ENCODE results near the gene TIMM13. TPM values are rescaled to one million over a fixed set of nuclear protein-coding genes. Genes with fewer than 3 reads are reported as not detected.
A peak's percentile ranks its signal among the peaks of the same experiment; 100 is the strongest.
"Not testable (repeated sequence)": the region's sequence is repeated elsewhere in the genome, so short reads cannot be mapped to it uniquely, and the experiment has no call there.

The TIMM13 gene
- total RNA-seq, 5 donors from 2014 or later (not counting 1 experiment from before 2014, with no cell fraction given) = 22.4 to 50.9 (median 33.7) TPM

DNA sequence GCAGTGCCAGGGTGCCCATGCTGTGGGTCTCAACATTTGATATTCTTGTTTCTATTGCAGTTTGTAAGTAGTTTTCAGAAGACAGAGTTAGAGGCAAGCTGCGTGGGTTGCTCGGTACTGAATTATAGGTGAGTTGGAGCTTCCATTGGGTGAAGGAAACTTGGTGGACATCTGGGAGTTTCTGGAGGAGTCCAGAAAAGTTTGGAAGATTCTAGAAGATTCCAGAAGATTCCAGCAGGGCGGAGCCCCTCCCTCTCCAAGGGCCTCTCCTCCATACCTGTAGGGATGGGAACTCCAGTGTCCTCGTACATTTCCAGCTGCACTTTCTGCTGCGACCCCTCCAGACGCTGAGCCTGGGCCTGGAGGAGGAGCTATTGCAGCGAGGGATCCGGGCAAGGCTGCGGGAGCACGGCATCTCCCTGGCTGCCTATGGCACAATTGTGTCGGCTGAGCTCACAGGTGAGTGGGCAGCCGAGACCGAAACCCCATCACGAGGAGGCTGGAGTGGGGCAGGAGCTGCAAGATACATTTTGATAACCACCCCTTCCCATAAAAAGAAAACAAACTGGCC is 28.6 kb downstream of the TIMM13 start:
- no peak for ATAC-seq (replicated peaks in 1 of 4)
- H3K27me3 ChIP-seq (replicated peaks in 1 of 2; ENCODE audit: control insufficient read depth in 2 of 2, extremely low read depth in 1 of 2, insufficient read depth in 2 of 2, low read length in 1 of 2) = peaks cover 0 to 19% of the 10 kb centered on the region in 2 experiments
- no peaks in the 10 kb centered on the region for H3K36me3 Mint-ChIP-seq
- no peaks in the 10 kb centered on the region for H3K4me1 Mint-ChIP-seq
- no peaks in the 10 kb centered on the region for H3K27me3 Mint-ChIP-seq
- no peak overlapping the region for H3K4me3 Mint-ChIP-seq
- ChIA-PET CTCF (interaction anchor here in 1 of 2 donors (0.6 kb wide), 1 partner anchor 1795 kb away, joined by 4 read pairs; no protein-coding TSS in a partner anchor), POLR2A (no interaction called here)
- DNase-seq = no peak
- no peaks in the 10 kb centered on the region for H3K9me3 Mint-ChIP-seq
- no peaks in the 10 kb centered on the region for H3K9me3 ChIP-seq
- no peak overlapping the region for H3K27ac ChIP-seq (ENCODE audit: low read length)
- H3K36me3 ChIP-seq (ENCODE audit: control insufficient read depth in 2 of 2, extremely low read depth in 1 of 2, insufficient read depth in 1 of 2, low read length in 1 of 2) = no peaks in the 10 kb centered on the region
- WGBS (ENCODE audit: insufficient coverage) = 92% methylated on average over 10 of the region's 14 CpGs
- H3K4me3 ChIP-seq (ENCODE audit: control insufficient read depth in 1 of 2, extremely low read depth in 1 of 2, low read length in 1 of 2) = no peak overlapping the region
- H3K4me1 ChIP-seq (ENCODE audit: control insufficient read depth in 1 of 2, extremely low read depth in 1 of 2, insufficient read depth in 2 of 2, low read length in 2 of 2) = peaks cover 0 to 7% of the 10 kb centered on the region in 2 experiments
- H3K27ac Mint-ChIP-seq = no peak overlapping the region

DNA sequence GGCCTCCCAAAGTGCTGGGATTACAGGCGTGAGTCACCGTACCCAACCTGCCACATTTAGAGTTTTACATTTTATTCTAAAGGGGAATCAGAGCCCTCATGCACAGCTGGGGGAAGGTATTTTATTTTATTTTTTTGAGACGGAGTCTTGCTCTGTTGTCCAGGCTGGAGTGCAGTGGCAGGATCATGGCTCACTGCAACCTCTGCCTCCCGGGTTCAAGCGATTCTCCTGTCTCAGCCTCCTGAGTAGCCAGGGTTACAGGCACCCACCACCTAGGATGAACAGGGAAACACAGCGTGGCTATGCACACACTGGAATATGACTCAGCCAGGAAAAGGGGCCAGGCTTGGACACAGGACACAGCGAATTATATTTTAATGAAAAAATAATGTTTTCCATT is 30.2 kb downstream of the TIMM13 start:
- H3K27ac ChIP-seq (ENCODE audit: low read length); H3K4me3 Mint-ChIP-seq; H3K4me1 Mint-ChIP-seq; DNase-seq; H3K36me3 ChIP-seq (ENCODE audit: control insufficient read depth in 2 of 2, extremely low read depth in 1 of 2, insufficient read depth in 1 of 2, low read length in 1 of 2); POLR2A ChIA-PET; H3K27ac Mint-ChIP-seq; H3K4me3 ChIP-seq (ENCODE audit: control insufficient read depth in 1 of 2, extremely low read depth in 1 of 2, low read length in 1 of 2); H3K9me3 ChIP-seq; ATAC-seq (replicated peaks in 1 of 4); H3K36me3 Mint-ChIP-seq; H3K27me3 Mint-ChIP-seq; H3K4me1 ChIP-seq (ENCODE audit: control insufficient read depth in 1 of 2, extremely low read depth in 1 of 2, insufficient read depth in 2 of 2, low read length in 2 of 2); H3K9me3 Mint-ChIP-seq: not testable (repeated sequence)
- WGBS (ENCODE audit: insufficient coverage) = 88% methylated on average over 4 of the region's 7 CpGs
- H3K27me3 ChIP-seq (replicated peaks in 1 of 2; ENCODE audit: control insufficient read depth in 2 of 2, extremely low read depth in 1 of 2, insufficient read depth in 2 of 2, low read length in 1 of 2) = peaks cover 0 to 26% of the 10 kb centered on the region in 2 experiments
- CTCF ChIA-PET = interaction anchor here in 1 of 2 donors (0.6 kb wide), 1 partner anchor 310 kb away, joined by 3 read pairs; no protein-coding TSS in a partner anchor

DNA sequence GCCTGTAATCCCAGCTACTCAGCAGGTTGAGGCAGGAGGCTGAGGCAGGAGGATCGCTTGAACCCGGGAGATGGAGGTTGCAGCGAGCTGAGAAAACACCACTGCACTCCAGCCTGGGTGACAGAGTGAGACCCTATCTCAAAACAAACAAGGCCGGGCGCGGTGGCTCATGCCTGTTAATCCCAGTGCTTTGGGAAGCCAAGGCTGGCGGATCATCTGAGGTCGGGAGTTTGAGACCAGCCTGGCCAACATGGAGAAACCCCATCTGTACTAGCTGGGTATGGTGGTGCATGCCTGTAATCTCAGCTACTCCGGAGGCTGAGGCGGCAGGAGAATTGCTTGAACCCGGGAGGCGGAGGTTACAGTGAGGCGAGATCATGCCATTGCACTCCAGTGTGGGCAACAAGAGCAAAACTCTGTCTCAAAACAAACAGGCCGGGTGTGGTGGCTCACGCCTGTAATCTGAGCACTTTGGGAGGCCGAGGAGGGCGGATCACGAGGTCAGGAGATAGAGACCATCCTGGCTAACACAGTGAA is 32.0 kb downstream of the TIMM13 start:
- H3K27ac ChIP-seq (ENCODE audit: low read length); H3K9me3 ChIP-seq; H3K27ac Mint-ChIP-seq; ATAC-seq (replicated peaks in 1 of 4); H3K4me3 ChIP-seq (ENCODE audit: control insufficient read depth in 1 of 2, extremely low read depth in 1 of 2, low read length in 1 of 2); H3K4me1 Mint-ChIP-seq; CTCF ChIA-PET; H3K36me3 ChIP-seq (ENCODE audit: control insufficient read depth in 2 of 2, extremely low read depth in 1 of 2, insufficient read depth in 1 of 2, low read length in 1 of 2); DNase-seq; H3K27me3 Mint-ChIP-seq; H3K4me3 Mint-ChIP-seq; H3K9me3 Mint-ChIP-seq; H3K36me3 Mint-ChIP-seq: not testable (repeated sequence)
- POLR2A ChIA-PET = interaction anchor here in 1 of 2 donors (0.6 kb wide), 1 partner anchor 12 kb away, joined by 3 read pairs; no protein-coding TSS in a partner anchor
- peaks cover 0 to 28% of the 10 kb centered on the region in 2 experiments for H3K27me3 ChIP-seq (replicated peaks in 1 of 2; ENCODE audit: control insufficient read depth in 2 of 2, extremely low read depth in 1 of 2, insufficient read depth in 2 of 2, low read length in 1 of 2)
- peaks cover 0 to 11% of the 10 kb centered on the region in 2 experiments for H3K4me1 ChIP-seq (ENCODE audit: control insufficient read depth in 1 of 2, extremely low read depth in 1 of 2, insufficient read depth in 2 of 2, low read length in 2 of 2)
- WGBS (ENCODE audit: insufficient coverage) = 94% methylated on average over 10 of the region's 18 CpGs

DNA sequence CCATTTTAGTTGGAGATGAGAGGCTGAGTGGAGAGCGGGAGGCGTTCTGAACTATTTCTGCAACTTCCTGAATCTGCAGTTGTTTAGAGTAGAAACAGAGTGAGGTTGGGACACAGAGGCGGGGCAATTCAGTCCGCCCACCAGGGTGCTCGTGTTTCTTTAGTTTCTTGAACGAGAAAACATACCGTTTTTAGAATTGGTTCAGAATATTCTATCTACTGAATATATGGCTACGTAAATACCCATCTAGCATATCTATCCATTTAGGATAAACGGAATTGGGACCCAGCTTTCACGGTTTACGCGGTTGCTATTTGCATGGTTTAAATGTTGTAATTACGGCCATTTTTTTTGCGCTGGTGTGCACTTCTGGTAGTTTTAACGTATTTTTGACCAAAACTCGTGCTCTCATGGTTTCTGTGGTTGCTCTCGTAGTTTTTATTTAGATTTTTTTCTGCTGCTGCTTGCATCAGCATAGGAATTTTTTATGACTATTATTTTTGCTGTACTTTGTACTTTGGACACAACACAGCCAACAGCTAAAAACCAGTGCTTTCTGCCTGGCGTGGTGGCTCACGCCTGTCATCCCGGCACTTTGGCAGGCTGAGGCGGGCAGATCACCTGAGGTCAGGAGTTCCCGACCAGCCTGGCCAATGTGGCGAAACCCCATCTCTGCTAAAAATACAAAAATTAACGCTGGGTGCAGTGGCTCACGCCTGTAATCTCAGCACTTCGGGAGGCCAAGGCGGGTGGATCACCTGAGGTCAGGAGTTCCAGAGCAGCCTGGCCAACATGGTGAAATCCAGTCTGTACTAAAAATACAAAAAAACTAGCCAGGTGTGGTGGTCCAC is 32.7 kb downstream of the TIMM13 start:
- peaks cover 0 to 7% of the 10 kb centered on the region in 2 donors for H3K27me3 Mint-ChIP-seq
- ChIA-PET CTCF (interaction anchor here in 1 of 2 donors (0.5 to 0.9 kb wide), 6 partner anchors 33 to 618 kb away, joined by 3 to 5 read pairs (median 3); partner anchors contain the start of genes GADD45B, PLEKHJ1 and TIMM13), POLR2A (no interaction called here)
- peak; percentile 44 to 82 (median 65) for ATAC-seq (replicated peaks in 1 of 4)
- H3K4me3 Mint-ChIP-seq = peak overlapping the region; percentile 21 to 45 (median 25)
- H3K36me3 ChIP-seq (ENCODE audit: control insufficient read depth in 2 of 2, extremely low read depth in 1 of 2, insufficient read depth in 1 of 2, low read length in 1 of 2) = no peaks in the 10 kb centered on the region
- WGBS (ENCODE audit: insufficient coverage) = 61% methylated on average over 13 of the region's 27 CpGs
- no peaks in the 10 kb centered on the region for H3K9me3 ChIP-seq
- peak overlapping the region in 1 of 2 donors; percentile 28 for H3K4me3 ChIP-seq (ENCODE audit: control insufficient read depth in 1 of 2, extremely low read depth in 1 of 2, low read length in 1 of 2)
- no peak overlapping the region for H3K27ac ChIP-seq (ENCODE audit: low read length)
- DNase-seq = peak in 4 of 35 experiments; percentile 7 to 46 (median 24)
- no peaks in the 10 kb centered on the region for H3K9me3 Mint-ChIP-seq
- H3K27ac Mint-ChIP-seq = no peak overlapping the region
- H3K36me3 Mint-ChIP-seq = no peaks in the 10 kb centered on the region
- peaks cover 0 to 11% of the 10 kb centered on the region in 2 experiments for H3K4me1 ChIP-seq (ENCODE audit: control insufficient read depth in 1 of 2, extremely low read depth in 1 of 2, insufficient read depth in 2 of 2, low read length in 2 of 2)
- peaks cover 2 to 6% (median 3%) of the 10 kb centered on the region in 3 donors for H3K4me1 Mint-ChIP-seq
- peaks cover 0 to 31% of the 10 kb centered on the region in 2 experiments for H3K27me3 ChIP-seq (replicated peaks in 1 of 2; ENCODE audit: control insufficient read depth in 2 of 2, extremely low read depth in 1 of 2, insufficient read depth in 2 of 2, low read length in 1 of 2)

DNA sequence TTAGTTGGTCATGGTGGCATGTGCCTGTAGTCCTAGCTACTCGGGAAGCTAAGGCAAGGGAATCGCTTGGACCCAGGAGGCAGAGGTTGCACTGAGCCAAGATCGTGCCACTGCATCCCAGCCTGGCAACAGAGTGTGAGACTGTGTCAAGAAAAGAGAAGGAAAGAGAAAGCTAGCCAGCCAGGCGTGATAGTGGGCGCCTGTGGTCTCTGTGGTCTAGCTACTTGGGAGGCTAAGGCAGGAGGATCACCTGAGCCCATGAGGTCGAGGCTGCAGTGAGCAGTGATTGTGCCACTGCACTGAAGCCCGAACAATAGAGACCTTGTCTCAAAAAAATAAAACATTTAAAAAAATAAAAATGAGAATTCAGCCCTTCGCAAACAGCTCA is 33.3 kb downstream of the TIMM13 start:
- H3K27ac Mint-ChIP-seq = no peak overlapping the region
- ATAC-seq (replicated peaks in 1 of 4) (peak in 2 of 4 experiments; percentile 12 to 23), DNase-seq (peak in 1 of 35 experiments; percentile 7)
- Histone ChIP-seq H3K27me3 (replicated peaks in 1 of 2; ENCODE audit: control insufficient read depth in 2 of 2, extremely low read depth in 1 of 2, insufficient read depth in 2 of 2, low read length in 1 of 2) (peaks cover 0 to 33% of the 10 kb centered on the region in 2 experiments), H3K4me3 (ENCODE audit: control insufficient read depth in 1 of 2, extremely low read depth in 1 of 2, low read length in 1 of 2) (peak overlapping the region in 1 of 2 donors; percentile 28), H3K36me3 (ENCODE audit: control insufficient read depth in 2 of 2, extremely low read depth in 1 of 2, insufficient read depth in 1 of 2, low read length in 1 of 2) (no peaks in the 10 kb centered on the region), H3K27ac (ENCODE audit: low read length) (no peak overlapping the region), H3K4me1 (ENCODE audit: control insufficient read depth in 1 of 2, extremely low read depth in 1 of 2, insufficient read depth in 2 of 2, low read length in 2 of 2) (peaks cover 0 to 11% of the 10 kb centered on the region in 2 experiments), H3K9me3 (no peaks in the 10 kb centered on the region)
- ChIA-PET CTCF (interaction anchor here (0.5 to 0.9 kb wide), 7 partner anchors 33 to 617 kb away, joined by 3 to 5 read pairs (median 3); partner anchors contain the start of genes GADD45B (in 1 of the 2), PLEKHJ1 (in 1 of the 2) and TIMM13 (in 1 of the 2)), POLR2A (no interaction called here)
- no peaks in the 10 kb centered on the region for H3K9me3 Mint-ChIP-seq
- H3K4me1 Mint-ChIP-seq = peaks cover 2 to 6% (median 3%) of the 10 kb centered on the region in 3 donors
- H3K27me3 Mint-ChIP-seq = peaks cover 0 to 7% of the 10 kb centered on the region in 2 donors
- 53% methylated on average over 4 of the region's 8 CpGs for WGBS (ENCODE audit: insufficient coverage)
- no peaks in the 10 kb centered on the region for H3K36me3 Mint-ChIP-seq
- peak overlapping the region in 1 of 3 donors; percentile 25 for H3K4me3 Mint-ChIP-seq

DNA sequence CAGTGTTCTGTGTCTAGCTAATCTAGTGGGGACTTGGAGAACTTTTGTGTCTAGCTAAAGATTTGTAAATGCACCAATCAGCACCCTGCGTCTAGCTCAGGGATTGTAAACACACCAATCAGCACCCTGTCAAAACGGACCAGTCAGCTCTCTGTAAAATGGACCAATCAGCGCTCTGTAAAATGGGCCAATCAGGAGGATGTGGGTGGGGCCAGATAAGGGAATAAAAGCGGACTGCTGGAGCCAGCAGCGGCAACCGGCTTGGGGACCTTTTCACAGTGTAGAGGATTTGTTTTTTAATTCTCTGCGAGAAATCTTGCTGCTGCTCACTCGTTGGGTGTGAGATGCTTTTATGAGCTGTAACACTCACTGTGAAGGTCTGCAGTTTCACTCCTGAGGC is 34.5 kb downstream of the TIMM13 start:
- CTCF ChIA-PET; H3K27ac ChIP-seq (ENCODE audit: low read length); ATAC-seq (replicated peaks in 1 of 4); H3K36me3 Mint-ChIP-seq; H3K4me3 ChIP-seq (ENCODE audit: control insufficient read depth in 1 of 2, extremely low read depth in 1 of 2, low read length in 1 of 2); DNase-seq; H3K27me3 Mint-ChIP-seq; H3K4me1 Mint-ChIP-seq; POLR2A ChIA-PET; H3K4me3 Mint-ChIP-seq; H3K36me3 ChIP-seq (ENCODE audit: control insufficient read depth in 2 of 2, extremely low read depth in 1 of 2, insufficient read depth in 1 of 2, low read length in 1 of 2); H3K9me3 Mint-ChIP-seq; H3K9me3 ChIP-seq: not testable (repeated sequence)
- WGBS (ENCODE audit: insufficient coverage) = 93% methylated on average over 3 of the region's 8 CpGs
- Histone ChIP-seq H3K27me3 (replicated peaks in 1 of 2; ENCODE audit: control insufficient read depth in 2 of 2, extremely low read depth in 1 of 2, insufficient read depth in 2 of 2, low read length in 1 of 2) (peaks cover 0 to 33% of the 10 kb centered on the region in 2 experiments), H3K4me1 (ENCODE audit: control insufficient read depth in 1 of 2, extremely low read depth in 1 of 2, insufficient read depth in 2 of 2, low read length in 2 of 2) (peaks cover 0 to 11% of the 10 kb centered on the region in 2 experiments)
- H3K27ac Mint-ChIP-seq = peak overlapping the region in 1 of 2 donors; percentile 29

Data from T-cell (primary cell).